HG02678 (cell line): ENCODE measurements around the gene ALX4.

ENCODE experiments used
- ATAC-seq: cut with Tn5 transposase; IDR thresholded peaks from one replicate; pipeline ENCODE4 v1.9.1; 2021; ENCODE audit warnings: mild to moderate bottlenecking, moderate library complexity; ENCODE audit not compliant: unreplicated experiment

The ALX4 gene

GRCh38 chr11:44309478-44310205 is at the start of gene ALX4:
Gene ALX4, minus strand, starts transcription at chr11:44310139. Its CDS starts 77 bp downstream, at chr11:44310062.
- ATAC-seq: no peak

DNA sequence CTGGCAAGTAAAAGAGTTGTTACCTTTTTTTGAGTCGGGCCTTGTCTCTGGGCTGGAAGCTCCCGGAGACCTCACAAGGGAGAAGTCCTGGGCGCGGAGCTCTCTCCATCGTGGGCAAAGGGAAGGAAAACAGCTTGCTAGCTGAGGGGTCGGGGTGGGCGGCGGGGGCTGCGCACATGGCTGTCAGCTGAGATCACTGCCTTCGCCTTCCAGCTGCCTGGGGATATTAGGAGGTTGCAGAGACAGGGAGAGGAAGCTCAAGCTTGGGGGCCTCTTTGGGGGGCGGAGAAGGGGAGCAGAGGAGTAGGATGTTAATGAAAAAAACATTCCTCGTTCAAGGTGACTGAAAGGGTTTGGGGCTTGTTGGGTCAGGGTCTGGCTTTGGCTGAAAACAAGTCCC is 49.2 kb upstream of the ALX4 start:
- no peak for ATAC-seq

- ATAC-seq: no peak
Measured at GRCh38 chr11:44358713-44359112, 48.8 kb upstream of the ALX4 start.

DNA sequence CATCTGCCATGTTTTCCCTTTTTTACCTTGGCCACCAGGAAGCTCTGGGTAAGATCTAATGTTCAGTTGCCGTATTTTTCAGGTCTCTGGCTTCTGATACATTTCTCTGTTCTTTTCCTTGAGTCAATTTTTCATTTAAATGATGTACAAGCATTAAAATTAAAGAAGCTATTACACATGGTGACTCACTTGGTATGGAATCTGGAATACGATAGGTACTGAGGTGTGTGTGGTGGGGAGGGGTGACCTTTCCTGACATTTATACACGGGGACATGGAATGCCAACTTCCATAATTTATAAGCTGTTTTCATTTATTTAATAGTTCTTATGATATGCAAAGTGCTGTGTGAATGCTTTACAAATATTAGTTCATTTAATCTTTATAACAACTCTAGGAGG is 47.8 kb upstream of the ALX4 start:
- no peak for ATAC-seq

- ATAC-seq: no peak
Measured at GRCh38 chr11:44356351-44356750, 46.4 kb upstream of the ALX4 start.

DNA sequence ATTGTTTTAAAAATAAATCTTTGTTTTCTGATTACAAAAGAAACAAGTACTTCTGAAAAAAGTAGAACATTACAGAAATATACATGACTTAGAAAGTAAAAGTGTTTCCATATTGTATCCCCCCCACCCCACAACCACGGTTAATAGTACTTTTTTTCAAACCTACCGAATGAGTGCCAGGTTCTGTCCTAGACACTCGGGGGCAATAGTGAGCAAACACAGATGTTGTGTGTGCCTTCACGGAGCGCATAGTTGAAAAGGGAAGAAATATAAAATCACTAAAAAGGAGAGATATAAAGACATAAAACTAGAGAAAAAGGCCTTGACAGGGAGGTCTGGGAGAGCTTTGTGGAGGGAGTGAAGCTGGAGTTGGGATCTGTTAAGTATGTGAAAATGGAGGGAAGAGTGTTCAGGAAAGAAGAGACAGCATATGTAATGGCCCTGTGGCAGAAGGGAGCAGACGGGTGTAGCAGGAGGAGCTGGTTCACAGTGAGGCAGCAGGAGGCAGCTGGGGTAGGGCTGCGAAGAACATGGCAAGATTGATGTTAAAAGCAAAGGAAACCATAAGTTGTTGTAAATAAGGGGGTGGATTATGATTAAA is 42.1 kb upstream of the ALX4 start:
- no peak for ATAC-seq

GRCh38 chr11:44351006-44351660 is 41.2 kb upstream of the ALX4 start:
- peak; percentile 86 for ATAC-seq

- ATAC-seq: no peak
Measured at GRCh38 chr11:44349328-44349727, 39.4 kb upstream of the ALX4 start.

DNA sequence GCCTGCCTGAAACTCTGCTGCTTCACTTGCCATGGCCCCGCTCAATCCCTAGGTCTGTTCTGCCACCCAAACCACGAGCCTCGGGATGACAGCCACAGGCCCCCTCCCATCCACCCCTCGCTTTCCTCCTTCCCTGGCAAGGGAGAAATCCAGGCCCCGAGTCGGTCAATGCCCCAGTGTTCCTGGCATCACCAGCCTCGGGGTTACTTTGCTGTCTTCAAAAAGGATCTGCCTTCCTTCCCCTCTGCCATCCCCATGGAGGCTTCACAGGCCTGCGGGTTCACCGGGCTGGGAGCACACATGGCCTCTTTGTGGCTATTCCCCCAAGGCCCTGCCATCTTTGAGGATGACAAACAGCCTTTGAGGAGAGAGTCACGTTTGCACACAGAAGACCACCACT is 38.8 kb upstream of the ALX4 start:
- no peak for ATAC-seq

- no peak for ATAC-seq
Measured at GRCh38 chr11:44348114-44348513, 38.2 kb upstream of the ALX4 start.

DNA sequence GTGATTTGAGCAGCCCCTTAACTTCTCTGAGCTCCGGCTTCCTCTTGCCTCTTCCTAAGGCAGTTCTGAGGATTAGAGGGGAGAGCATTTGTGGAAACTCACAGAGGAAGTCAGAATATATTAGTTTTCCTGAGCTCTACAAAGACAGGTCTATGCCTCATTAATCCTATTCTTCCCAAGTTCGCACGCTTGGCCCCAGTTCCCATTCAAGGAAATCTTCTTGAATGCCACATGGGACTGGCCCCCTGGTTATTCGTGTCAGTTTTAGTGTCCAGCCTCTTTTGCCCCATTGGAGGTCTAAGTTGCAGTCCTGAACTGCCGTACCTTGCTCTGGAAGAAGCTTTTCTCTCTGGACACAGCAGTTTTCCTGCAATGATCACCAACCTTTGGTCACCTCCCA is 37.6 kb upstream of the ALX4 start:
- no peak for ATAC-seq

DNA sequence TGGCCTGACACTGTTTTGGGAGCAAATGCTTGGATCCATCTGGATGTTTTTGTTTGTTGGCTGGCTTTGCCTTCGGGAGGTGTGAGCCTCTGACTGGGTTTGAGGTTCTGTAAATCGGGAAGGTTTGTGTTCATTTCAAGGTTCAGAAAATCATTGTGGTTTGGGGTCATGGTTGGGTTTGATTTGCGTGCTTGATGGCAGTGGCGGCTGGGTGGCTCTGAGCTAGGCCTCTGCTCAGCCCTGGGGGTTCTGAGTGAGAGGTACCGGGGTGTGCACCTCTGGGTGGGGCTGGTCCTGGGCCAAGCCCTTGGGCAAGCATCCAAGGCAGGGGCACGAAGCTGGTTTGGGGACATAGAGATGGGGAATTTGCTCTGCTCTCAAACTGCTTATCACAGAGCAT is 37.0 kb upstream of the ALX4 start:
- no peak for ATAC-seq

DNA sequence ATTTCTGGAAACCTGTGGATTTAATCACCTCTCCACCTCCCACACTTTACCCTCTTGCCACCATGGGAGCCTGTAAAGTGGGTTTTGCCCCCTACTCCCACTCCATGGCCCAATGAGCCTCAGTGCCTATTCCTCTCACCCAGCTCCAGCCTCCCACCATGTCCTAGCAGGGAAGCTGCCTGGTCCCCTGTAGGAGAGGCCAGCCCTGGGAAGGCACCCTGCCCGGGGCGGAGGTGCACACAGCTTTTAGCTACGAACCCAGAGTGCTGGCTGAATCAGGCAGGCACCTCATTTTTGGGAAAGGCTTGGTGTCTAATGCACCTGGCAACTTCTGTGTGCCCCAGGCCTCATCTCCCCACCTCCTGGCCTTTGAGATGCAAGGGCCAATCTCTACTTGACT is 35.8 kb upstream of the ALX4 start:
- no peak for ATAC-seq

DNA sequence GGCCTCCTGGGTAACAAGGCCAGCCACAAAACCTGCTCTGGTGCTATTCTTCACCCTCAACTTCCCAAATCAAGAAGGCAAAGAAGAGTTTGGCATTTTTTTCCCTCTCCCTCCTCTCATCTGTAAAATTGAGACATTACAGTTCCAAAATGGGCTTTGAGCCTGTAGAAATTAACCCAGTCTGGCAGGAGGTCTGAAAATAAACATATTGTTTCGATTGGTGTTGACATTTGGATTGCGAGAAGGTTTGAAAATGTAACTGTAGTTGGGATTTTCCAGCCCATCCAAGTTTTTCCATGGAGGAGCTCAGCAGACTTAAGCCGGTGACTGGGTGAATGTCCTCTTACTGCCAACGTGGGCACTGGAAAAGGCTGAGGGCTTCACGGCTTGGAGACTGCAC is 35.0 kb upstream of the ALX4 start:
- no peak for ATAC-seq

DNA sequence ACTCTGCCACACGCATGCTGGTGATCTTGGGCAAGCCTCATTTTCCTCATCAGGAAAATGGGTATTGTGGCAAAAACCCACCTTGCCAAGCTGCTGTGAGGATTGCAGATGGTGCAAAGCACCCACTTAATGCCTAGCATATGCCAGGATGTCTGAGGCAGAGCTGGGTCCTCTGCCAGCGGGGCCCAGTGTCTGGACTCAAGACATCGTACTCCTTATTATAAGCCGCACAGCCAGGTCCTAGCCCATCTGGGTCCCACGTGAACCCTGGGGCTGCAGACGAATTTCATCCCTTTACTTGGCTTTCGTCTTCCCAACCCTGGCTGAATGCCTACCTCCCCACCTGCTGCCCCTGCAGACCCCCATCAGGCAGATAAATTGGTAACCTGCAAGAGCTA is 34.5 kb upstream of the ALX4 start:
- no peak for ATAC-seq

GRCh38 chr11:44343778-44344422 is 34.0 kb upstream of the ALX4 start:
- no peak for ATAC-seq

DNA sequence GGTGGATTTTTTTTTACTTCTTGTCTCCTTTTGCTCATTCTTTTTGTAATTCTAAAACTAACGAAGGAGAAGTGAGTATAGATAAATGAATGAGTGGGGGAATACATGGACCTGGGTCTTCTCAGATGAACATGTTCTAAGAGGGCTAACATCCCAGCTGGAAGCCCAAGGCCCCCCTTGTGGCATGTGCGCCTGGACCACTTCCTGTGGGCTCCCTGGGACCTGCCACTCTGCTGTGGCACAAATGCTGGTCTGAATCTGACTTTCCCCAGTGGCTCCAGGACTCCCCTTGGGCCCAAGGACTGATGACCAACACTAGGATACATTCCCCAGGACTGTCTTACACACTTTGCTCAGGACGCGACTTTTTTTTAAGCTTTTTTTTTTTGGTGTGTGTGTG is 32.7 kb upstream of the ALX4 start:
- no peak for ATAC-seq

GRCh38 chr11:44340656-44341055 is 30.7 kb upstream of the ALX4 start:
- no peak for ATAC-seq

GRCh38 chr11:44339530-44339883 is 29.6 kb upstream of the ALX4 start:
- no peak for ATAC-seq

- ATAC-seq: no peak
Measured at GRCh38 chr11:44338698-44339529, 29.0 kb upstream of the ALX4 start.

DNA sequence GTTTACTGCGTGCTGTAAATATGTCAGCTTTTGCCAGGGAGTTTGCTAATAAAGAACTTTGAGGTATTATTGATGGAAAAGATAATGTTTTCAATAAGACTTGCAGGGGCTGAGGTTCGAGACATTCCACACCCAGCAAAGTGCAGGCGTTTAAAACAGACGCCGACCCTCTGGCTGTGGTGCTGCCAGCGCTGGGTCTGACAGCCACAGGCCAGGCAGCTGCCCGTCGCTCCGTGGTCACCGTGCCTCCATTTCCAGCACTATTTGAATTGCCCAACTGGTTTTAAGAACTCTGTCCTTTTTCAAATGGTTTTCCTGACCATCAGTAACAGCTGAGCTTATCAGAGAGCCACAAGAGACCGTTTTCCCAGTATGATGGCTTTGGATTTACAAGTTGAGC is 28.1 kb upstream of the ALX4 start:
- ATAC-seq: no peak
